Parietal lobe (tissue), 1 donor: ENCODE results near the gene IPO8. TPM values are rescaled to one million over a fixed set of nuclear protein-coding genes. Genes with fewer than 3 reads are reported as not detected.

Experiments
- total RNA-seq: library from RNA; depleted of rRNA; stranded (reverse); fragments of >200 nt; gene quantifications from one replicate; pipeline ENCODE4 v1.2.3, GENCODE V29; 2014

IPO8 gene
- total RNA-seq = 58.2 TPM

GRCh38 chr12:30695199-30696102, at the start of gene IPO8:
TSS of gene IPO8 (minus strand) at chr12:30695869. CDS start at chr12:30695647, 222 bp downstream.

Other genes starting within 250 kb of the IPO8 start
- gene CAPRIN2, start 59.1 kb upstream of the IPO8 start, total RNA-seq = 101 TPM
- 13.8 TPM for gene TSPAN11, start 230.9 kb upstream of the IPO8 start, total RNA-seq